Endothelial cell (in vitro differentiated cells): ENCODE measurements around the gene ZNF655. TPM values are rescaled to one million over a fixed set of nuclear protein-coding genes. Genes with fewer than 3 reads are reported as not detected.

ENCODE experiments used
- DNase-seq: peaks from one replicate; pipeline ENCODE4 v3.0.0; 2021; ENCODE audit warnings: low spot score
- H3K27ac Mint-ChIP-seq: one replicate; pipeline ENCODE4 v1.8.0; 2021; ENCODE audit warnings: mixed read lengths, inconsistent platforms; ENCODE audit not compliant: unreplicated experiment
- H3K27me3 Mint-ChIP-seq: one replicate; pipeline ENCODE4 v1.8.0; 2021; ENCODE audit warnings: mild to moderate bottlenecking, moderate library complexity, mixed read lengths, inconsistent platforms; ENCODE audit not compliant: unreplicated experiment
- H3K36me3 Mint-ChIP-seq: one replicate; pipeline ENCODE4 v1.8.0; 2021; ENCODE audit warnings: mild to moderate bottlenecking, low read depth, mixed read lengths, inconsistent platforms; ENCODE audit not compliant: unreplicated experiment
- H3K4me1 Mint-ChIP-seq: one replicate; pipeline ENCODE4 v1.8.0; 2021; ENCODE audit warnings: mild to moderate bottlenecking, mixed read lengths, inconsistent platforms; ENCODE audit not compliant: unreplicated experiment
- H3K4me3 Mint-ChIP-seq: one replicate; pipeline ENCODE4 v1.8.0; 2021; ENCODE audit warnings: mild to moderate bottlenecking, mixed read lengths, inconsistent platforms; ENCODE audit not compliant: unreplicated experiment
- H3K9me3 Mint-ChIP-seq: one replicate; pipeline ENCODE4 v1.8.0; 2021; ENCODE audit warnings: mixed read lengths, inconsistent platforms; ENCODE audit not compliant: unreplicated experiment
- total RNA-seq: library from RNA; stranded (reverse); fragmentation: NEBNext Ultra II Directional; extraction: Animal tissue kit (Norgen Biotek cat#: 25700); gene quantifications from one replicate; pipeline ENCODE4 v1.2.1, GENCODE V29; 2021; ENCODE audit not compliant: unreplicated experiment
- TF ChIP-seq, protein P1 (sequence below): fragments of 200-600 bp; sonication (generic); IDR thresholded peaks from one replicate; pipeline ENCODE4 v1.5.0; 2021; ENCODE audit warnings: antibody characterized with exemption; ENCODE audit not compliant: unreplicated experiment

ZNF655 gene
- total RNA-seq, 1 donor from 2014 or later, result 36.3 TPM

DNA sequence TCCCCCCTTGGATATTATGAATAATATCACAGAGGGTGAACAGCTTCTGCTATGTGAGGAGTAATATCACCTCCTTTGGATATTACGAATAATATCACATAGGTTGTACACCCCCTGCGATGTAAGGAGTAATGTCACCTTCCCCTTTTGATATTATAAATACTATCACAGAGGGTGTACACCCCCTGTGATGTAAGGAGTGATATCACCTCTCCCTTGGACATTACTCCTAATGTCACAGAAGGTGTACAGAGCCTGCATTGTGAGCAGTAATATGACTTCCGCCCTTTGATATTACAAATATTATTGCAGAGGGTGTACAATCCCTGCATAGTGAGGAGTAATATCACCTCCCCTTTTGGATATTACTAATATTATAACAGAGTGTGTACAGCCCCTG is 30.4 kb downstream of the ZNF655 start:
- TF ChIP-seq, protein P1, sequence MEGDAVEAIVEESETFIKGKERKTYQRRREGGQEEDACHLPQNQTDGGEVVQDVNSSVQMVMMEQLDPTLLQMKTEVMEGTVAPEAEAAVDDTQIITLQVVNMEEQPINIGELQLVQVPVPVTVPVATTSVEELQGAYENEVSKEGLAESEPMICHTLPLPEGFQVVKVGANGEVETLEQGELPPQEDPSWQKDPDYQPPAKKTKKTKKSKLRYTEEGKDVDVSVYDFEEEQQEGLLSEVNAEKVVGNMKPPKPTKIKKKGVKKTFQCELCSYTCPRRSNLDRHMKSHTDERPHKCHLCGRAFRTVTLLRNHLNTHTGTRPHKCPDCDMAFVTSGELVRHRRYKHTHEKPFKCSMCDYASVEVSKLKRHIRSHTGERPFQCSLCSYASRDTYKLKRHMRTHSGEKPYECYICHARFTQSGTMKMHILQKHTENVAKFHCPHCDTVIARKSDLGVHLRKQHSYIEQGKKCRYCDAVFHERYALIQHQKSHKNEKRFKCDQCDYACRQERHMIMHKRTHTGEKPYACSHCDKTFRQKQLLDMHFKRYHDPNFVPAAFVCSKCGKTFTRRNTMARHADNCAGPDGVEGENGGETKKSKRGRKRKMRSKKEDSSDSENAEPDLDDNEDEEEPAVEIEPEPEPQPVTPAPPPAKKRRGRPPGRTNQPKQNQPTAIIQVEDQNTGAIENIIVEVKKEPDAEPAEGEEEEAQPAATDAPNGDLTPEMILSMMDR, result no peak
- peaks cover 4% of the 10 kb centered on the region for H3K27me3 Mint-ChIP-seq
- no peak for DNase-seq
- no peak overlapping the region for H3K4me3 Mint-ChIP-seq
- no peaks in the 10 kb centered on the region for H3K36me3 Mint-ChIP-seq
- H3K9me3 Mint-ChIP-seq, result no peaks in the 10 kb centered on the region
- H3K4me1 Mint-ChIP-seq, result no peaks in the 10 kb centered on the region
- H3K27ac Mint-ChIP-seq, result no peak overlapping the region

DNA sequence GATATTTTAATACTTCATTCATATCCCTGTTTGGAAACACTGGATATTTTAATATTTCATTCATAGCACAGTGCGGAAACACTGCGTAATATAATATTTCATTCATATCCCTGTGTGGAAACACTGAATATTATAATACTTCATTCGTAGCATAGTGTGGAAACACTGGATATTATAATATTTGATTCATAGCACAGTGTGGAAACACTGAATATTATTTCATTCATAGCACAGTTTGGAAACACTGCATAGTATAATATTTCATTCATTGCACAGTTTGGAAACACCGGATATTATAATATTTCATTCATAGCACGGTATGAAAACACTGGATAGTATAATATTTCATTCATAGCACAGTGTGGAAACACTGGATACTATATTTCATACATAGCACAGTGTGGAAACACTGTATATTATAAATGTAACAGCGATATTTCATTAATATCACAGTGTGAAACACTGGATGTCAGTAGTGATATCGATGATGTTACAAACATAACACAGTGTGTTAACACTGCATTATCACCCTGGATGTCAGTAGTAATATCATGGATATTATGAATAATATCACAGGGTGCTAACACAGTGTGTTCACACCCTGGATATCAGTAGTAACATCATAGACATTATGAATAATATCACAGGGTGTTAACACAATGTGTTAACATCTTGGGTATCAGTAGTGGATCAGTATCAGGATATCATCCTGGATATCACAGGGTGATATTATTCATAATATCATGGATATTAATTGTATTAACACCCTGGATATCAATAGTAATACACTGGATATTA is 36.7 kb downstream of the ZNF655 start:
- DNase-seq, result no peak
- no peaks in the 10 kb centered on the region for H3K27me3 Mint-ChIP-seq
- H3K4me3 Mint-ChIP-seq, result no peak overlapping the region
- H3K36me3 Mint-ChIP-seq, result no peaks in the 10 kb centered on the region
- no peaks in the 10 kb centered on the region for H3K9me3 Mint-ChIP-seq
- H3K27ac Mint-ChIP-seq, result no peak overlapping the region
- no peaks in the 10 kb centered on the region for H3K4me1 Mint-ChIP-seq
- TF ChIP-seq, protein P1, result no peak

DNA sequence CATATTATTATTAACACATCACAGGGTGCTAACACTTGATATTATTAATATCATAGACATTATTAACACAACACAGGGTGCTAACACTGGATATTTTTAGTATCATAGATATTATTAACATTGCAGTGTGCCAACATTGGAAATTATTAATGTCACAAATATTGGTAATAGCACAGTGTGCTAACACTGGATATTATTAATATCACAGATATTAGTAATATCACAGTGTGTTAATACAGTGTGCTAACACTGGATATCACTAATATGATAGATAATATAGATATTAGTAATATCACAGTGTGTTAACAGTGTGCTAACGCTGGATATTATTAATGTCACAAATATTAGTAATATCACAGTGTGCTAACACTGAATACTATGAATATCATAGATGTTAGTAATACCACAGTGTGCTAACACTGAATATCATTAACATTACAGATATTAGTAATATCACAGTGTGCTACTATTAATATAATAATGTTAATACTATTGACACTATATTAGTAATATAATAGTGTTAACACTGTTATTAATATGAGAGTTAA is 38.0 kb downstream of the ZNF655 start:
- DNase-seq, result no peak
- no peak overlapping the region for H3K4me3 Mint-ChIP-seq
- no peak overlapping the region for H3K27ac Mint-ChIP-seq
- no peaks in the 10 kb centered on the region for H3K27me3 Mint-ChIP-seq
- TF ChIP-seq, protein P1, result no peak
- no peaks in the 10 kb centered on the region for H3K9me3 Mint-ChIP-seq
- H3K4me1 Mint-ChIP-seq, result no peaks in the 10 kb centered on the region
- no peaks in the 10 kb centered on the region for H3K36me3 Mint-ChIP-seq

DNA sequence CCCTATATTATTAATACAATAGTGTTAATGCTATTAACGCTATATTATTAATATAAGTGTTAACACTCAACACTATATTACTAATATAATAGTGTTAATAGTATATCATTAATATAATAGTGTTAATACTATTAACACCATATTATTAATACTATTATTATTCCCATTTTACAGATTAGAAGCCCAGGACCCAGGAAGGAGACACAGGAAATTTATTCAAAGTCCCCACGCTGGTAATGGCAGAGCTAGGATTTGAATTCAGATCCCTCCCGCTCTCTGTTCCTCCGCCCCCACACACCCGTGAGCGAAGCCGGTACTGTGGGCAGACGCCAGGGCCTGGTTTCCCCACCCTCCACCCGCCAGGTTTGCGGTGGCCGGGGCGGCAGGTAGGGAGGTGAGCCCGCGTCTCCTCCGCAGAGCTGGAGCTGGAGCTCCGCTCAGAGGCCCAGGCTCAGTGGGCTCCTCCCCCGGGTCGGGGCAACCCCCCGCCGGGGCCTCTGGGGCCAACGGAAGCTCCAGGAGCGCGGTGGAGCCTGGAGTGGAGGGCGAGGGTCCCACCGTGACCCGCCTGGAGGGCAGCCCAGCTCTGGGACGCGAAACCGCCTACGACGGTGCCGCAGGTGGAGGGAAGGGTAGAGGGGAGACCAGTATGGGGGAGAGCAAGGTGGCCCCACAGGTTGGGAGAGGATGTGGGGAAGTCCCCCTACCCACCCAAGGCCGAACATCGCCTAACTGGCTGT is 39.5 kb downstream of the ZNF655 start, which contains the start of gene TMEM225B:
Gene TMEM225B (plus strand): TSS at position 506 of the 740 bp plus-strand sequence. CDS start 6,122 bp downstream, outside the sequence.
- Mint-ChIP-seq H3K4me3 (no peak within 1 kb of the TSS), H3K4me1 (no peaks in the 10 kb centered on the region), H3K27ac (no peak within 1 kb of the TSS), H3K27me3 (no peaks in the 10 kb centered on the region), H3K36me3 (no peaks in the 10 kb centered on the region), H3K9me3 (no peaks in the 10 kb centered on the region)
- no peak for DNase-seq
- TF ChIP-seq, protein P1, result no peak
